SH-SY5Y (cell line): ENCODE data around the gene THAP10.

Experiments
- GATA2 ChIP-seq: IDR thresholded peaks from 2 replicates; pipeline ENCODE4 v1.6.1; 2011; ENCODE audit warnings: mild to moderate bottlenecking, low read depth, low read length
- GATA3 ChIP-seq: IDR thresholded peaks from 2 replicates; pipeline ENCODE4 v1.6.1; 2011; ENCODE audit warnings: low read depth, mild to moderate bottlenecking, low read length, moderate library complexity

DNA sequence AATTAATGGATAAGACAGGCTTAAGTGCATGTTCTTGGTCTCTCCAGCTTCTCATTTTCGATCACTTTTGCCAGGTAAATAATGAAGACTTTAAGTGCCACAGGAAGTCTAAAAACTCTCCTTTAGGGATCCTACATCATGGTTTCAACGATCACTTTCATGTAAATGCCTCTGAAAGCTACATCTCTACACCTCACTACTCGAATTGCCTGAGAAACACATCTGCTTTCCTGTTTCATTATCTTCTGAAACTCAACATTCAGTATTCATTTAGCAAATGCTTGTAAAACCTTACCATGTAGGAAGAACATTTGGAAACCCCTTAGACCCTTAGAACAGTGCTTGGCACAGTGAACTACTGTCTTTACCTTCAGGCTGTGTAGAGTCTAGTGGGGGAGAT is 16.2 kb downstream of the THAP10 start:
- TF ChIP-seq GATA3 (no peak), GATA2 (no peak)
